GM21737 (cell line): ENCODE data around the gene INPP5A.

Experiments
- ATAC-seq: cut with Tn5 transposase; IDR thresholded peaks from one replicate; pipeline ENCODE4 v1.9.1; 2021; ENCODE audit warnings: mild to moderate bottlenecking, moderate library complexity; ENCODE audit not compliant: unreplicated experiment

The INPP5A gene

GRCh38 chr10:132534391-132535064, 3.1 kb upstream of the INPP5A start:
- ATAC-seq: no peak

- ATAC-seq: no peak
These were observed 2.4 kb upstream of the INPP5A start for GRCh38 chr10:132535065-132535651.

GRCh38 chr10:132536241-132536876, 1.2 kb upstream of the INPP5A start:
- peak; percentile 1 for ATAC-seq

GRCh38 chr10:132536877-132537683, 507 bp upstream of the INPP5A start:
- ATAC-seq: peak; percentile 81

GRCh38 chr10:132538031-132538789, 623 bp downstream of the INPP5A start:
- no peak for ATAC-seq

GRCh38 chr10:132538790-132539421, 1.3 kb downstream of the INPP5A start:
- no peak for ATAC-seq

GRCh38 chr10:132539431-132539839, 1.8 kb downstream of the INPP5A start:
- no peak for ATAC-seq

GRCh38 chr10:132539894-132540293, 2.3 kb downstream of the INPP5A start:
- ATAC-seq: no peak

GRCh38 chr10:132540456-132540855, 2.9 kb downstream of the INPP5A start:
- no peak for ATAC-seq

- ATAC-seq: no peak
These were observed 3.5 kb downstream of the INPP5A start for GRCh38 chr10:132541129-132541528.

GRCh38 chr10:132541601-132542011, 4.0 kb downstream of the INPP5A start:
- ATAC-seq: no peak

- no peak for ATAC-seq
These were observed 4.6 kb downstream of the INPP5A start for GRCh38 chr10:132542086-132542775.

GRCh38 chr10:132542819-132543218, 5.2 kb downstream of the INPP5A start:
- no peak for ATAC-seq

GRCh38 chr10:132543916-132544743, 6.5 kb downstream of the INPP5A start:
- ATAC-seq: no peak

- no peak for ATAC-seq
These were observed 7.4 kb downstream of the INPP5A start for GRCh38 chr10:132544744-132545658.

- no peak for ATAC-seq
These were observed 8.2 kb downstream of the INPP5A start for GRCh38 chr10:132545659-132546367.
